Adrenal gland (tissue), 5 donors: ENCODE results near the gene GCSAM.

Source experiments
- CTCF ChIP-seq, 6 experiments: fragments of 450-650 bp in 4 of 6; fragments of 200-600 bp in 2 of 6; sonication (generic) in 1 of 6; IDR thresholded peaks; 1 replicate in 5 of 6; 2 replicates in 1 of 6; pipeline versions ENCODE4 v1.5.1 to v1.8.0; 2016 to 2021; ENCODE audit warnings: antibody characterized with exemption in 6 of 6, mild to moderate bottlenecking in 2 of 6, moderate library complexity in 1 of 6
- POLR2A ChIP-seq, 2 donors: fragments of 450-650 bp; IDR thresholded peaks; one replicate each; pipeline ENCODE4 v1.6.1; 2017; ENCODE audit warnings: antibody characterized with exemption in 2 of 2, mild to moderate bottlenecking in 2 of 2, moderate library complexity in 1 of 2
- donor health status: DM: no; HTN: no; CAD: no.

- no peak for TF ChIP-seq CTCF (IDR thresholded peaks at IDR 0.05)
- TF ChIP-seq POLR2A (IDR thresholded peaks at IDR 0.05): no peak
These were observed 44.1 kb downstream of the GCSAM start for GRCh38 chr3:112088944-112089343.
